Lung (tissue), 12 donors: ENCODE data around the gene ACER3. TPM values are rescaled to one million over a fixed set of nuclear protein-coding genes. Genes with fewer than 3 reads are reported as not detected.

Source experiments
- ATAC-seq: fragments of 200-7000 bp; cut with Tn5 transposase; one replicate; pipeline ENCODE4 v1.9.1; 2020; ENCODE audit warnings: moderate number of reproducible peaks; ENCODE audit not compliant: insufficient read depth, low FRiP score
- DNase-seq, 3 donors: peaks; one replicate each; pipeline ENCODE4 v3.0.0-alpha.2; 2013 to 2017
- H3K27ac ChIP-seq, 2 donors: one replicate each; pipeline ENCODE4 v1.5.1; 2013; ENCODE audit warnings: mild to moderate bottlenecking in 2 of 2, moderate library complexity in 2 of 2, control low read depth in 1 of 2, inconsistent platforms in 1 of 2, low read depth in 1 of 2, low read length in 1 of 2
- H3K27me3 ChIP-seq, 3 donors: one replicate each; pipeline ENCODE4 v1.5.1; 2013; ENCODE audit warnings: low read length in 2 of 3; ENCODE audit not compliant: control insufficient read depth in 3 of 3, insufficient read depth in 3 of 3
- H3K36me3 ChIP-seq, 4 donors: one replicate each; pipeline ENCODE4 v1.5.1; 2013; ENCODE audit warnings: low read length in 4 of 4, mild to moderate bottlenecking in 1 of 4, moderate library complexity in 1 of 4; ENCODE audit not compliant: control insufficient read depth in 4 of 4, insufficient read depth in 4 of 4
- H3K4me1 ChIP-seq, 5 donors: one replicate each; pipeline ENCODE4 v1.5.1; 2013; ENCODE audit warnings: low read length in 5 of 5, mild to moderate bottlenecking in 2 of 5, moderate library complexity in 1 of 5; ENCODE audit not compliant: control insufficient read depth in 5 of 5, insufficient read depth in 5 of 5
- H3K4me3 ChIP-seq: one replicate; pipeline ENCODE4 v1.5.1; 2013; ENCODE audit warnings: mild to moderate bottlenecking, control low read depth, moderate library complexity
- H3K9ac ChIP-seq, 2 donors: one replicate each; pipeline ENCODE4 v1.5.1; 2013; ENCODE audit warnings: low read length in 2 of 2, control low read depth in 1 of 2; ENCODE audit not compliant: insufficient read depth in 1 of 2
- H3K9me3 ChIP-seq, 4 donors: one replicate each; pipeline ENCODE4 v1.5.1; 2013; ENCODE audit warnings: low read length in 3 of 4, mild to moderate bottlenecking in 1 of 4, moderate library complexity in 1 of 4; ENCODE audit not compliant: control insufficient read depth in 4 of 4, insufficient read depth in 3 of 4
- CTCF ChIP-seq: IDR thresholded peaks from 2 replicates; pipeline ENCODE4 v1.5.1; 2012; ENCODE audit warnings: mild to moderate bottlenecking; ENCODE audit errors: control extremely low read depth, extremely low read depth
- WGBS, 2 donors: extraction: QIAGEN DNeasy Blood & Tissue Kit; methylation state at CpG; one replicate each; pipeline ENCODE4 v1.1.7; 2013; 5-methylcytosine and 5-hydroxymethylcytosine counted together
- polyA plus RNA-seq, 2 donors: library from polyadenylated mRNA; stranded (reverse); fragments of 200-250 nt; gene quantifications; one replicate each; pipeline ENCODE4 v1.2.1, GENCODE V29; 2013
- total RNA-seq, 2 donors: library from RNA; depleted of rRNA in 1 of 2; stranded (reverse); fragments of >200 nt in 1 of 2; gene quantifications; one replicate each; pipeline ENCODE4 v1.2.1, GENCODE V29; 2014 to 2021
- donor health status: control.
- donor health status: control.
- donor health status: Bipolar disorder and iron deficiency.
- donor health status: healthy.
- donor health status: DM: yes; HTN: yes; CAD: no.

ACER3 gene
- total and polyA plus RNA-seq, 4 donors: 7.9 to 37.0 (median 12.7) TPM

GRCh38 chr11:76856106-76856505, 4.6 kb upstream of the ACER3 start:
- no peak for TF ChIP-seq CTCF
- Histone ChIP-seq H3K4me1 (peaks cover 0 to 6% (median 0%) of the 10 kb centered on the region in 5 donors), H3K4me3 (no peak overlapping the region), H3K27me3 (no peaks in the 10 kb centered on the region), H3K9me3 (no peaks in the 10 kb centered on the region), H3K27ac (no peak overlapping the region), H3K9ac (no peak overlapping the region), H3K36me3 (no peaks in the 10 kb centered on the region)
- no peak for DNase-seq
- no peak for ATAC-seq

GRCh38 chr11:76856571-76856970, 4.1 kb upstream of the ACER3 start:
- no peak overlapping the region for H3K9ac ChIP-seq
- H3K27me3 ChIP-seq: no peaks in the 10 kb centered on the region
- 81 to 86% methylated on average over 2 of the region's 2 CpGs for WGBS, 2 donors
- H3K36me3 ChIP-seq: no peaks in the 10 kb centered on the region
- DNase-seq (no peak), ATAC-seq (no peak)
- H3K4me1 ChIP-seq: peaks cover 2 to 8% (median 4%) of the 10 kb centered on the region in 5 donors
- TF ChIP-seq CTCF: no peak
- H3K9me3 ChIP-seq: no peaks in the 10 kb centered on the region
- H3K4me3 ChIP-seq: no peak overlapping the region
- H3K27ac ChIP-seq: no peak overlapping the region

GRCh38 chr11:76857781-76858410, 2.8 kb upstream of the ACER3 start:
- H3K4me3 ChIP-seq: no peak overlapping the region
- TF ChIP-seq CTCF: no peak
- no peak for DNase-seq
- no peak for ATAC-seq
- H3K9me3 ChIP-seq: no peaks in the 10 kb centered on the region
- H3K27ac ChIP-seq: no peak overlapping the region
- H3K4me1 ChIP-seq: peaks cover 5 to 14% (median 10%) of the 10 kb centered on the region in 5 donors
- WGBS, 2 donors: 39 to 54% methylated on average over 6 of the region's 6 CpGs
- H3K9ac ChIP-seq: no peak overlapping the region
- H3K27me3 ChIP-seq: no peaks in the 10 kb centered on the region
- no peaks in the 10 kb centered on the region for H3K36me3 ChIP-seq
